Activated CD4-positive, alpha-beta T cell treated with anti-CD3 and anti-CD28 coated beads, Interleukin-2, amount 10 ng/mL, durations not matched to agents 24 days and 14 days (primary cell): ENCODE results near the gene LRP1B. TPM values are rescaled to one million over a fixed set of nuclear protein-coding genes. Genes with fewer than 3 reads are reported as not detected.

Source experiments
- DNase-seq: peaks from one replicate; pipeline ENCODE4 v3.0.0; 2022
- H3K27ac Mint-ChIP-seq: one replicate; pipeline ENCODE4 v1.8.0; 2022; ENCODE audit warnings: mild to moderate bottlenecking, mixed read lengths
- H3K27me3 Mint-ChIP-seq: one replicate; pipeline ENCODE4 v1.8.0; 2022; ENCODE audit warnings: mixed read lengths
- H3K36me3 Mint-ChIP-seq: one replicate; pipeline ENCODE4 v1.8.0; 2022; ENCODE audit warnings: low read depth, mild to moderate bottlenecking, mixed read lengths
- H3K4me1 Mint-ChIP-seq: one replicate; pipeline ENCODE4 v1.8.0; 2021; ENCODE audit warnings: mixed read lengths
- H3K4me3 Mint-ChIP-seq: one replicate; pipeline ENCODE4 v1.8.0; 2022; ENCODE audit warnings: mild to moderate bottlenecking, moderate library complexity, mixed read lengths
- H3K9me3 Mint-ChIP-seq: one replicate; pipeline ENCODE4 v1.8.0; 2021; ENCODE audit warnings: mixed read lengths
- intact Hi-C: fragments of 100-400 bp; cut with micrococcal nuclease; formaldehyde crosslinking; loops from one replicate; pipeline ENCODE4 v1.15.1; 2023
- total RNA-seq: library from RNA; stranded (reverse); gene quantifications from 2 replicates; pipeline ENCODE4 v1.2.3, GENCODE V29; 2022

The LRP1B gene
- total RNA-seq, 1 donor from 2014 or later, result not detected

DNA sequence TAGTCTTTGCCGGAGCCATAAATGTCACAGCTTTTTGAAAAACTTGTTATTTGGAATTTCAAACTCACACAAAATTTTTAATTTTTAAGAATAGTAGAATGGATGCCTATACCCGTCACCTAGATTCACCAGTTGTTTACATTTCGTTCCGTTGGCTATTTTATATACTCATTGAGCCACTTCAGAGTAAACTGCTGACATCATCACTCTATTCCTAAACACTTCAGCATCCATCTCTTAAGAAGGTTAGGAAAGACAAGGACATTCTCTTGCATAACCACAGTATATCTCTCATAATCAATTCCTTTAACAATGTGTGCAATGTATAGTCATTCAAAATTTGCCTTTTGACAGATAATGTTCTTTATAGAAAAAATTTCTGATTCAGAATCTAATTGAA is 1065.8 kb downstream of the LRP1B start:
- DNase-seq, result no peak
- Mint-ChIP-seq H3K4me3 (no peak overlapping the region), H3K4me1 (no peaks in the 10 kb centered on the region), H3K27me3 (no peaks in the 10 kb centered on the region), H3K27ac (no peak overlapping the region), H3K36me3 (no peaks in the 10 kb centered on the region), H3K9me3 (no peaks in the 10 kb centered on the region)
- intact Hi-C loops, result no loop called here

DNA sequence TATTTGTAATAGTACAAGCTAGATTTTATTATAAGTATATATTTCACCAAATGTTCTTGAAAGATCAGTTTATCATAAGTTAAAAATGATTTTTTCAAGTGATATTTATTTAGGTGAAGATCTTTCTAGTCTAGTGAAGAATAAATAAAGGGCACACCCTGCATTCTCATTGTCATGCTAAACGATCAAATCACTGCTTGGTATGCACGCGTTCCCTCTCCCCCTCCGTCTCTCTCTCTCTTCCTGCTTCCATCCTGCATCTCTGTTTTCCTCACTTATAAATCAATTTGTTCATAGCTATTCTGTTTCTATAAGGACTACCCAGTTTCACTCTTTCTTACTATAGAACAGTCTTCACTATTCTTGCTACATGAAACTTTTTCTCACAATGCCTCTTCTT is 1067.4 kb downstream of the LRP1B start:
- Mint-ChIP-seq H3K27me3 (no peaks in the 10 kb centered on the region), H3K9me3 (no peaks in the 10 kb centered on the region), H3K27ac (no peak overlapping the region), H3K36me3 (no peaks in the 10 kb centered on the region), H3K4me3 (no peak overlapping the region), H3K4me1 (no peaks in the 10 kb centered on the region)
- intact Hi-C loops, result no loop called here
- DNase-seq, result no peak

DNA sequence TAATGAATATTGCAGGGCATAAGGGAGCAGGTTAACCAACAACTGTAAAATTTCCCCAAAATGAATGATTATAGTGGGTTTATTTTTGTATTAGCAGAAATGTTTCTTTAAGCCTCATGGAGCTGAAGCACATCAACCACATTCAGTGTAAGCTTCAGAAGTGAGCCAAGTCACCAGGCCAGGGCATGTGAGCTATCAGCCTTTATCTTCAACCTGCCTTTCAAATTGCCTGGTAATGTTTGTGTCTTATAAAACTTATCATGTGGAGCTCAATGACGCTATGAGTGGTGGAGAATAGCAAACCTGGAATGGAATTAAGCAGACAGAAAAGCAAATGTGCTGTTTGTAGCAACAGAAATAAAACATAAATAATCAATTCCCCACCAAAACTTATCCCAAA is 1068.4 kb downstream of the LRP1B start:
- H3K27me3 Mint-ChIP-seq, result no peaks in the 10 kb centered on the region
- no peak overlapping the region for H3K27ac Mint-ChIP-seq
- no peaks in the 10 kb centered on the region for H3K9me3 Mint-ChIP-seq
- H3K4me1 Mint-ChIP-seq, result no peaks in the 10 kb centered on the region
- no peak overlapping the region for H3K4me3 Mint-ChIP-seq
- H3K36me3 Mint-ChIP-seq, result no peaks in the 10 kb centered on the region
- intact Hi-C loops, result no loop called here
- DNase-seq, result no peak

DNA sequence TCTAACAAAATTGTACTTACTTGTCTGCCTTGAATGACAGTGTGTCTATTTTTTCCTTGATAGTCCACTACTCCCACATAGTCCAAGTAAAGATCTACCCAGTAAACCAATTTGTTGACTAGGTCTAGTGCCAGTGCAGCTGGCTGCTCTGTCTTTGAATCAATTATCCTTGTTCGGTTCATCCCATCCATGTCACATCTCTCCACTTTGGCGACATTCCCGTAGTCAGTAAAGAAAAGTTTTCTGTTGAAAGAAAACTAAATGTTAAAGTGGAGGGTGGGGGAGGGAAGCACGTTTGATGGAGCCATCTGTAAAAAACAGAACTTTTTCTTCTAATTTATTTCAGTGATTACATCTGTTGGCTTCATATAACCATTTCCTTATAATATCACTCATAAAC is 1068.8 kb downstream of the LRP1B start:
- no peaks in the 10 kb centered on the region for H3K27me3 Mint-ChIP-seq
- H3K9me3 Mint-ChIP-seq, result no peaks in the 10 kb centered on the region
- no peak overlapping the region for H3K4me3 Mint-ChIP-seq
- no peaks in the 10 kb centered on the region for H3K36me3 Mint-ChIP-seq
- no peaks in the 10 kb centered on the region for H3K4me1 Mint-ChIP-seq
- DNase-seq, result no peak
- no peak overlapping the region for H3K27ac Mint-ChIP-seq
- intact Hi-C loops, result no loop called here

DNA sequence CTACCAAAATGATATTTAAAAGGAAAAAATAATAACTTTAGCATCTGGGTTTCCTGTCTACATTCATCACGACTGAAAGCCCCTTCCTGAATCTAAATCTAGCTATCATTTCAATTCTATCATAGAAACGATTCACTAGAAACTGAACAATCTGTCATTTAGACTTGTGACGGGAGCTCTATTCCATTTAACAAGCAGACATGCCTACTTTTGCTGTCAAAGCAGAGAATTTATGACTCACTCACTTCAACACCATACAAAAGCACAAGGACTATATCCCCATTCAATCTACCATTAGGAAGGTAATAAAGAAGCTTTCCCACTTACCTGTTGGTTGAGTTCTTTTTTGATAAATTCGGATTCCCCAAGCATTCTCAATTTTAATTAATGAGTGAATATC is 1072.3 kb downstream of the LRP1B start:
- no peak overlapping the region for H3K4me3 Mint-ChIP-seq
- no peaks in the 10 kb centered on the region for H3K4me1 Mint-ChIP-seq
- intact Hi-C loops, result no loop called here
- no peaks in the 10 kb centered on the region for H3K9me3 Mint-ChIP-seq
- no peak overlapping the region for H3K27ac Mint-ChIP-seq
- no peaks in the 10 kb centered on the region for H3K27me3 Mint-ChIP-seq
- H3K36me3 Mint-ChIP-seq, result no peaks in the 10 kb centered on the region
- DNase-seq, result no peak

DNA sequence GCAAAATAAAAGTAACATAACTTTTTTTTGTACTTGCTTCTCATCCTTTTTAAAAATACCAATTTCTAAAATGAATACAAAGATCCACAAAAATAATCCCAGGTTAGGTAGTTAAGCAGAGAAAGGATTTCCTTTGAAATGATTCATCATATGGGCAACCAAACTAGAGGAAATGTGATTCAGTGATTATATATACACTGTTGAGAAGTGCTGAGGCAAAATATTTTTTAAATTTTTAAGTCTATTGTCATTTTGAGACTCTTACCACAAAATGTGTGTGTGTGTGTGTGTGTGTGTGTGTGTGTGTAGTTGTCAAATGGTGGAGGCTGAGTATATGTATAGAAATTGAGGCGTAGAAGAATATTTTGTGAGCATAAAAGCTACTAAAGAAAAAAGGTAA is 1075.3 kb downstream of the LRP1B start:
- no peaks in the 10 kb centered on the region for H3K36me3 Mint-ChIP-seq
- H3K27ac Mint-ChIP-seq, result no peak overlapping the region
- H3K9me3 Mint-ChIP-seq, result peaks cover 3% of the 10 kb centered on the region
- no peak overlapping the region for H3K4me3 Mint-ChIP-seq
- no peaks in the 10 kb centered on the region for H3K27me3 Mint-ChIP-seq
- intact Hi-C loops, result no loop called here
- no peak for DNase-seq
- no peaks in the 10 kb centered on the region for H3K4me1 Mint-ChIP-seq

DNA sequence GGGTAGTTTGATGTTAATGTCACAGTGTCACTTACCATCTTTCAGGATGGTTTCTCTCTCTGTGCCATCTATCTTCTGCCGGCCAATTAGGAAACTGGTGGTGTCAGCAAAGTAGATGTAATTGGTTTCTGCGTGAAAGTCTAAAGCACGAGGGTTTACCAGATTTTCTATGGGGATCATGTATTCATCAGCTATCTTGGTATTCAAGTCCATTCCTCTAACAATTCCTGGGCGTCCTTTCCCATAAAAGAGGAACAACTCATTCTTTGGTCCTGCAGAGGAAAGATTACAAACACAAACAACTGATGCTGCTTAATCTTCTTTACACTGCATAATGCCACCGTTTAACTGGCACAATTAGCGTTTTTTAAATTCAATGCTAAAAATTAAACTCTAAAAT is 1081.9 kb downstream of the LRP1B start:
- intact Hi-C loops, result no loop called here
- no peak overlapping the region for H3K4me3 Mint-ChIP-seq
- no peak for DNase-seq

DNA sequence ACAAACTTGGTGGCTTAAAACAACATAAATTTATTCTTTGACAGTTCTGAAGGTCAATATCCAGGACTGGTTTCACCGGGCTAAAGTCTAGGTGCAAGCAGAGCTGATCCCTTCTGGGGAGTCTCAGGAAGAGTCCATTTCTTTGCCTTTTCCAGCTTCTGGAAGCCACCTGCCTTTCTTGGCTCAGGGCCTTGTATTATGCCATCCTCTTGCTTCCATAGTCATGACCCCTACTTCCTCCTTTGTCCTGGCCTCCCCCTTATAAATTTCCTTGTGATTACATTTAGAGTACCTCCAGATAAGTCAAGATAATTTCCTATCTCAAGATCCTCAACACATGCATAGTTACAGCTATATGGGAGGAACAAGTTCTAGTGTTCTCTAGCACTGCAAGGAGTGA is 1089.5 kb downstream of the LRP1B start:
- no peaks in the 10 kb centered on the region for H3K36me3 Mint-ChIP-seq
- no peak for DNase-seq
- H3K9me3 Mint-ChIP-seq, result no peaks in the 10 kb centered on the region
- H3K4me1 Mint-ChIP-seq, result no peaks in the 10 kb centered on the region
- intact Hi-C loops, result no loop called here
- no peak overlapping the region for H3K4me3 Mint-ChIP-seq
- no peak overlapping the region for H3K27ac Mint-ChIP-seq
- H3K27me3 Mint-ChIP-seq, result no peaks in the 10 kb centered on the region

More for the DNA sequence above, 1081.9 kb downstream of the LRP1B start:
- H3K4me1 Mint-ChIP-seq, result no peaks in the 10 kb centered on the region
- H3K27me3 Mint-ChIP-seq, result no peaks in the 10 kb centered on the region
- peaks cover 8% of the 10 kb centered on the region for H3K9me3 Mint-ChIP-seq
- H3K36me3 Mint-ChIP-seq, result no peaks in the 10 kb centered on the region
- H3K27ac Mint-ChIP-seq, result no peak overlapping the region

DNA sequence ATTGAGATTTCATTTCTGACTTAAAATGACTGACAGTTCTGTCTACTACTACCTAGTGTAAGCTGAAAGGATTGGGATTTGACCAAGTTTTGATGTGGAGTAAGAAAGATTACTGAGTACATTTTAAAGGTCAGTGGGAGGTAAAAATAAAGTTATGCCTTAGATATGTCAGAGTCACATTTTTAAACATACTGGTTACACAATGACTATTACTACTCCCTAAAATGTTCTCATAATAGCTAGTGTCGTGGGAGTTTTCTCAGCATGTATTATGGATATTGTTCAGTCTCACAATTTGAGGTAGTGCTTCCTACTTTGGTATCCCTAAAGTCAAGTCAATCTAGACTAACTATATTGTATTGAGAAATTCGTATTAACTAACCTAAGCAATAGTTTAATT is 1092.5 kb downstream of the LRP1B start:
- intact Hi-C loops, result no loop called here
- no peak for DNase-seq
- Mint-ChIP-seq H3K4me1 (no peaks in the 10 kb centered on the region), H3K27me3 (no peaks in the 10 kb centered on the region), H3K36me3 (no peaks in the 10 kb centered on the region), H3K27ac (no peak overlapping the region), H3K4me3 (no peak overlapping the region), H3K9me3 (no peaks in the 10 kb centered on the region)

DNA sequence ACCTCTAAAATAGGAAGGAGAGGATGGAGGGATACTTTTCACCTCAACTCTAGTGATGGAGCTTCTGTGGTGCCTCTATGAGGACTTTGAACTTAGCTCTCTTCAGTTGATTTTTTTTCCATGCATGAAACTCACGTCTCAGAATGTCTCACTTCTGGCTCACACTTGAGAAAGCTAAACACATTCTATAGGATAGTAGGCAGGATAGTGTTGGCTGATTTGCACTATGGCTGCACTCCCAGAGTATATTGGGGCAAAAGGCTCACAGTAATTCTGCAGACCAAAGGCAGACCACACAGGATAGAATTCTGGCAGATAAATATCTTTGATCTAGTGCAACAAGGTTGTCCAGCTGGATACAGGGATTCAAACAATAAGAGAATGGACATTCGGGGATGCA is 1093.5 kb downstream of the LRP1B start:
- Mint-ChIP-seq H3K9me3 (no peaks in the 10 kb centered on the region), H3K27me3 (no peaks in the 10 kb centered on the region), H3K4me1 (no peaks in the 10 kb centered on the region), H3K4me3 (no peak overlapping the region), H3K36me3 (no peaks in the 10 kb centered on the region), H3K27ac (no peak overlapping the region)
- DNase-seq, result no peak
- intact Hi-C loops, result no loop called here

DNA sequence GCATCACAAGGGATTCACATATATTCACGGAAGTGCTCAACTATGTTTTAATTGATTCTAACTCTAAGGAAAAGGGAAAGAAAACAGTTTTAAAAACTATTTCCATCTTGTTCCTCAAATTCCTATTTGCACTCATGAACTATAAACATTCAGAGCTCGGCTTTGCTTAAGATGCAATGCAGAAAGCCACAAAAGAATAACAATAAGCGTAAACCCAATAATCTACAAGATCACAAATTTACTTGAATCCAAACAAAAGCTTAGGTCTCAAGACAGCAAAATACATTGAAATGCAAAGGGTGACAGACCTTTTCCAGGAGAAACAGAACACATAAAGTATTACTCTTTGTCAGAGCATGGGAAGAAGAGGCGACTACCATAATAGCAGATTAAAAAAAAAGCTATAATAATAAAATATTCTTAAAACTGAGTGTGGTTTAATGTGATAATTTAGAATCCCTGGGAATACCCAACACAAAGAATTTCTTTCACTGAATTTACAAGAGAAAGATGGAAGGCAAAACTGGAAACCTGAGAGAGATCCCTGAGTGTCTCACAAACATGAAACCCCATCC is 1094.9 kb downstream of the LRP1B start:
- DNase-seq, result no peak
- H3K36me3 Mint-ChIP-seq, result no peaks in the 10 kb centered on the region
- intact Hi-C loops, result no loop called here
- no peaks in the 10 kb centered on the region for H3K9me3 Mint-ChIP-seq
- no peaks in the 10 kb centered on the region for H3K4me1 Mint-ChIP-seq
- H3K27me3 Mint-ChIP-seq, result no peaks in the 10 kb centered on the region
- H3K27ac Mint-ChIP-seq, result no peak overlapping the region
- H3K4me3 Mint-ChIP-seq, result no peak overlapping the region

DNA sequence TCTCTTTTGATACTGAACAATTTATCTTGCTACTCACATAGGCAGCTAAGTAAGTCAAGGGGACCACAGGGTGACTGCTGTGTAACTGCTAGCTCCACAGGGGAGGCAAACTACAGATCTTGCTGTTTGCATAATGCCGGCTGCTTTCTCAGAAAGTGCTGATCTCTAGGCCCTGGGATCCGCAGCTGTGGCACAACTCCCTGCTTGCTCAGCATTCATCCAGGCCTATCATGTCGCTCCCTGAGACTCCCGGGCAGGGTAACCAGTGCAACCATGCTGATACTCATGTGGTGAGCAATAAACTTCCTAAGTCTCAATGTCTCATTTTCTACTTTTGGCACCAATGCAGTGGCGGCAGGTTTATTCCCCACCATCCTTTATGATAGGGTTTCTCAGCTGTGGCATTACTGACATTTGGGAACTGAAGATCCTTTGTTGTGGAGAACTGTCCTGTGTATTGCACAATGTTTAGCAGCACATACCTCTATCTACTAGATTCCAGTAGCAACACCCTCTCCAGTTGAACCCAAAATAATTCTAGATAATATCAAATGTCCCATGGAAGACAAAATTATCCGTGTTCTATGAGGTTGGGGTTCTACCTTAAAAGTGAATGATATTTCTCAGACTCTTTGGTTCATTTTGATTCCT is 1101.3 kb downstream of the LRP1B start:
- H3K27me3 Mint-ChIP-seq, result no peaks in the 10 kb centered on the region
- no peak for DNase-seq
- no peaks in the 10 kb centered on the region for H3K36me3 Mint-ChIP-seq
- no peaks in the 10 kb centered on the region for H3K9me3 Mint-ChIP-seq
- H3K4me1 Mint-ChIP-seq, result no peaks in the 10 kb centered on the region
- no peak overlapping the region for H3K27ac Mint-ChIP-seq
- intact Hi-C loops, result no loop called here
- no peak overlapping the region for H3K4me3 Mint-ChIP-seq

DNA sequence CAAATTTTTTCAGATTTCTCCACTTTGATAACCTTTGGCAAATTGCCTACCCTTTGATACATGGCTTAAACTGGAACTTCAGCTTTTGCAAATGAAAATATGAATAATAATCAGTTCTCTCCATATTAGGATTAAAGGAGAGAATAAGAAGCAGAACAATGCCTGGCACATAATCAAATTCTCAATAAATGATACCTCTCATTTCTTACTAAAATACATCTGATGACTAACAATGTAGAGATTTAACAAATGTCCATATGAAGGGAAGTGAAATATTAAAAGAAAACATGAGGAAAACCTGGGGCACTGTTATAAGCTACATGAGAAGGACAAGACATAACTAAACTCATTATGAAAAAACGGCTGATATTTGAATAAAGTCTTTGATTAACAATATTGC is 1103.6 kb downstream of the LRP1B start:
- H3K4me1 Mint-ChIP-seq, result no peaks in the 10 kb centered on the region
- H3K9me3 Mint-ChIP-seq, result no peaks in the 10 kb centered on the region

DNA sequence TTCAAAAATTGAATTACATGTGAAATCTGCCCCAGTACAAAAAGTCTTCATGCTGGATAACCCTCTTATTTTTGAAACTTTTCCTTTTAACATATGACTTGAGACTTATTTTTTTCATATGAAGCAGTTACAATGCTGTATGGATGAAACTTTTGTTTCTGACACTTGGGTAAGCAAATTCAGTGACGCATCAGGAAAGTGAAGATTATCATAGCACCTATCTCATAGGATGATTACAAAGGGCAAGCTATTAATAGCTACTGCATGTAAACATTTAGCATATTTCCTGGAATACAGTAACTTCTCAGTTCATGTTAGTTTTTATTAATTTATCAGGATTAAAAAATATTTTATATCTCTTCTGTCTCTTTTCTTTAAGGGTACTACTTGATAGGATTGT is 1109.2 kb downstream of the LRP1B start:
- Mint-ChIP-seq H3K4me1 (no peaks in the 10 kb centered on the region), H3K27me3 (no peaks in the 10 kb centered on the region), H3K9me3 (no peaks in the 10 kb centered on the region), H3K27ac (no peak overlapping the region), H3K4me3 (no peak overlapping the region), H3K36me3 (no peaks in the 10 kb centered on the region)
- no peak for DNase-seq
- intact Hi-C loops, result no loop called here

More for the DNA sequence above, 1103.6 kb downstream of the LRP1B start:
- Mint-ChIP-seq H3K27ac (no peak overlapping the region), H3K4me3 (no peak overlapping the region), H3K36me3 (no peaks in the 10 kb centered on the region), H3K27me3 (no peaks in the 10 kb centered on the region)
- DNase-seq, result no peak
- intact Hi-C loops, result no loop called here

DNA sequence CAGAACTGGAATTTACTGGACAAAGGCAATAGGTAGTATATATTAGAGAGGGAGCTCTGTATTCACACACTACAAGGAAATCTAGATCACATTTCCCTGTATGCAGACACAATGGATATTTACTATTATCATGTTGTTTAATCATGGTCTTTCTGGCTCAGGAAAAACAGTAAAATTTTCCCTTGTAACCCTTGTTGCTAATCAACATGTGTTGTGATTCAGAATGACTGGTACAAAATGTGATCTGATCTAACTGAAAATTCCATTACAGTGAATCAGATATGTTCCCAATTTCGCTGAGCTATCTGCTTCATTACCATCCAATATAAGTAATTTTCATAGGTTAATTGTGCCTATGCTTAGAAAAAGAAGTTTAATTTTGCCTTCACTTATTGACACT is 1109.7 kb downstream of the LRP1B start:
- no peak overlapping the region for H3K4me3 Mint-ChIP-seq
- H3K9me3 Mint-ChIP-seq, result no peaks in the 10 kb centered on the region
- no peak for DNase-seq
- H3K27ac Mint-ChIP-seq, result no peak overlapping the region
- no peaks in the 10 kb centered on the region for H3K4me1 Mint-ChIP-seq
- no peaks in the 10 kb centered on the region for H3K36me3 Mint-ChIP-seq
- intact Hi-C loops, result no loop called here
- no peaks in the 10 kb centered on the region for H3K27me3 Mint-ChIP-seq
